Peyer's patch (tissue), 4 donors: ENCODE data around the gene CRIP2.

Experiments
- POLR2A ChIP-seq, 2 donors: fragments of 450-650 bp; IDR thresholded peaks; one replicate each; pipeline ENCODE4 v1.5.1; 2017; ENCODE audit warnings: antibody characterized with exemption in 2 of 2, mild to moderate bottlenecking in 2 of 2, moderate library complexity in 2 of 2
- TF ChIP-seq, protein P1 (sequence below), 6 experiments: fragments of 450-650 bp in 4 of 6; fragments of 200-600 bp in 2 of 6; sonication (generic) in 1 of 6; IDR thresholded peaks; one replicate each; pipeline ENCODE4 v1.5.1; 2017 to 2019; ENCODE audit warnings: antibody characterized with exemption in 6 of 6, mild to moderate bottlenecking in 3 of 6, moderate library complexity in 1 of 6

DNA sequence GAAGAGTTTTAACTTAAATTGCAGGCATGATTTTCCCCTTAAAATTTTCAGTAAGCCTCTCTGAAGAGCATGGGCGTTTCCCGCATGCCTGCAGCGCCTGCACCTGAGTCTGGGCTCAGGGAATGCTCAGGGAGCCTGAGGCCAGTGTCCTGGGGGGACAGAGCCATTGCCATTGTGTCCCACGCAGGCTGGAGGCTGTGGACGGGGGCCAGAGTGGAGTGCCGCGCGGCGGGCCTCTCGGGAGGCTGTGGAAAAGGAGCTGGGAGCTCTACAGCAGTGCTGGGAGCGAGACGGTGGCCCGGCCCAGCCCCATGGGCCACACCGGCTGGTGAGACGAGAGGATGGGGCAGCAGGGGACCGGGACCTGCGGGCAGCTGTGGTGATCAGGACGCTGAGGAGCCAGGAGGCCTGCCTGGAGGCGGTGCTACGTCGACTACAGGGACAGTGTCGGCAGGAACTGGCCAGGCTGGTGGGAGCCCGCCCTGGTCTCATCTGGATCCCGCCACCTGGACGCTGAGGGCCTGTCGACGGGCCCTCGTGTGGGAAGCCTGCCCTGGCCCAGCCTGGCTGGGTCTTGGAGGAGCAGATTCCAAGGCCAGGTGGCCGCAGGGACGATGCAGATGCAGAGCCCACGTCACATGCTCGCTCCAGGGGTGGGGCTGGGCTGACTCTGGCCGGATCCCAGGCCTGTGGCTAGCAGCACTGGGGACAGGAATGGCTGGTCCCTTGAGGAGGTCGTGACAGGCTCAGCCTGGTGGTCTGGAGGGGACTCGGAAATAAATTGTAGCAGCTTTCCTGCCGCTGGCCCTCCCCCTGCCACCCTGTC is 24.0 kb downstream of the CRIP2 start:
- TF ChIP-seq, protein P1, sequence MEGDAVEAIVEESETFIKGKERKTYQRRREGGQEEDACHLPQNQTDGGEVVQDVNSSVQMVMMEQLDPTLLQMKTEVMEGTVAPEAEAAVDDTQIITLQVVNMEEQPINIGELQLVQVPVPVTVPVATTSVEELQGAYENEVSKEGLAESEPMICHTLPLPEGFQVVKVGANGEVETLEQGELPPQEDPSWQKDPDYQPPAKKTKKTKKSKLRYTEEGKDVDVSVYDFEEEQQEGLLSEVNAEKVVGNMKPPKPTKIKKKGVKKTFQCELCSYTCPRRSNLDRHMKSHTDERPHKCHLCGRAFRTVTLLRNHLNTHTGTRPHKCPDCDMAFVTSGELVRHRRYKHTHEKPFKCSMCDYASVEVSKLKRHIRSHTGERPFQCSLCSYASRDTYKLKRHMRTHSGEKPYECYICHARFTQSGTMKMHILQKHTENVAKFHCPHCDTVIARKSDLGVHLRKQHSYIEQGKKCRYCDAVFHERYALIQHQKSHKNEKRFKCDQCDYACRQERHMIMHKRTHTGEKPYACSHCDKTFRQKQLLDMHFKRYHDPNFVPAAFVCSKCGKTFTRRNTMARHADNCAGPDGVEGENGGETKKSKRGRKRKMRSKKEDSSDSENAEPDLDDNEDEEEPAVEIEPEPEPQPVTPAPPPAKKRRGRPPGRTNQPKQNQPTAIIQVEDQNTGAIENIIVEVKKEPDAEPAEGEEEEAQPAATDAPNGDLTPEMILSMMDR (IDR thresholded peaks at IDR 0.05): no peak
- no peak for TF ChIP-seq POLR2A (IDR thresholded peaks at IDR 0.05)
